ENCODE data around the gene KIF5C. TPM values are rescaled to one million over a fixed set of nuclear protein-coding genes. Genes with fewer than 3 reads are reported as not detected.

KIF5C gene
- total RNA-seq, 1 experiment from 2014 or later: 1.5 TPM

- CTCF ChIA-PET: no interaction called here
- TF ChIP-seq, protein P1, sequence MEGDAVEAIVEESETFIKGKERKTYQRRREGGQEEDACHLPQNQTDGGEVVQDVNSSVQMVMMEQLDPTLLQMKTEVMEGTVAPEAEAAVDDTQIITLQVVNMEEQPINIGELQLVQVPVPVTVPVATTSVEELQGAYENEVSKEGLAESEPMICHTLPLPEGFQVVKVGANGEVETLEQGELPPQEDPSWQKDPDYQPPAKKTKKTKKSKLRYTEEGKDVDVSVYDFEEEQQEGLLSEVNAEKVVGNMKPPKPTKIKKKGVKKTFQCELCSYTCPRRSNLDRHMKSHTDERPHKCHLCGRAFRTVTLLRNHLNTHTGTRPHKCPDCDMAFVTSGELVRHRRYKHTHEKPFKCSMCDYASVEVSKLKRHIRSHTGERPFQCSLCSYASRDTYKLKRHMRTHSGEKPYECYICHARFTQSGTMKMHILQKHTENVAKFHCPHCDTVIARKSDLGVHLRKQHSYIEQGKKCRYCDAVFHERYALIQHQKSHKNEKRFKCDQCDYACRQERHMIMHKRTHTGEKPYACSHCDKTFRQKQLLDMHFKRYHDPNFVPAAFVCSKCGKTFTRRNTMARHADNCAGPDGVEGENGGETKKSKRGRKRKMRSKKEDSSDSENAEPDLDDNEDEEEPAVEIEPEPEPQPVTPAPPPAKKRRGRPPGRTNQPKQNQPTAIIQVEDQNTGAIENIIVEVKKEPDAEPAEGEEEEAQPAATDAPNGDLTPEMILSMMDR (IDR thresholded peaks at IDR 0.05; ENCODE audit: insufficient read depth in 1 of 2, low read depth in 1 of 2, low read length in 1 of 2, severe bottlenecking in 1 of 2, unreplicated experiment in 1 of 2): no peak
- no TSS peak for BruUV-seq (replicated peaks)
- peaks cover 24% of the 10 kb centered on the region for H3K27me3 Mint-ChIP-seq (ENCODE audit: insufficient read depth, unreplicated experiment)
- H3K4me3 ChIP-seq (ENCODE audit: low read depth, low read length): no peak overlapping the region
- POLR2A ChIA-PET: no interaction called here
- DNase-seq: no peak
- peaks cover 1% of the 10 kb centered on the region; the same call in 1 of the 2 replicates for H3K27me3 ChIP-seq (replicated peaks; ENCODE audit: control insufficient read depth, insufficient read depth, low read length)
- H3K4me1 ChIP-seq: no peaks in the 10 kb centered on the region
- H3K9me3 Mint-ChIP-seq (ENCODE audit: unreplicated experiment): peaks cover 14% of the 10 kb centered on the region
- no peaks in the 10 kb centered on the region for H3K36me3 Mint-ChIP-seq (ENCODE audit: insufficient read depth, unreplicated experiment)
- no peak overlapping the region for H3K4me3 Mint-ChIP-seq (ENCODE audit: unreplicated experiment)
- H3K27ac Mint-ChIP-seq (ENCODE audit: unreplicated experiment): no peak overlapping the region
- no peaks in the 10 kb centered on the region for H3K36me3 ChIP-seq (ENCODE audit: control insufficient read depth, insufficient read depth, low read length)
- intact Hi-C loops (cut with micrococcal nuclease; ENCODE audit: unreplicated experiment): no loop called here
- no peaks in the 10 kb centered on the region; the same call in 1 of the 2 replicates for H3K9me3 ChIP-seq
- H3K4me1 Mint-ChIP-seq (ENCODE audit: low read depth, unreplicated experiment): no peaks in the 10 kb centered on the region
These were observed 7.8 kb upstream of the KIF5C start for GRCh38 chr2:148867079-148867769.

DNA sequence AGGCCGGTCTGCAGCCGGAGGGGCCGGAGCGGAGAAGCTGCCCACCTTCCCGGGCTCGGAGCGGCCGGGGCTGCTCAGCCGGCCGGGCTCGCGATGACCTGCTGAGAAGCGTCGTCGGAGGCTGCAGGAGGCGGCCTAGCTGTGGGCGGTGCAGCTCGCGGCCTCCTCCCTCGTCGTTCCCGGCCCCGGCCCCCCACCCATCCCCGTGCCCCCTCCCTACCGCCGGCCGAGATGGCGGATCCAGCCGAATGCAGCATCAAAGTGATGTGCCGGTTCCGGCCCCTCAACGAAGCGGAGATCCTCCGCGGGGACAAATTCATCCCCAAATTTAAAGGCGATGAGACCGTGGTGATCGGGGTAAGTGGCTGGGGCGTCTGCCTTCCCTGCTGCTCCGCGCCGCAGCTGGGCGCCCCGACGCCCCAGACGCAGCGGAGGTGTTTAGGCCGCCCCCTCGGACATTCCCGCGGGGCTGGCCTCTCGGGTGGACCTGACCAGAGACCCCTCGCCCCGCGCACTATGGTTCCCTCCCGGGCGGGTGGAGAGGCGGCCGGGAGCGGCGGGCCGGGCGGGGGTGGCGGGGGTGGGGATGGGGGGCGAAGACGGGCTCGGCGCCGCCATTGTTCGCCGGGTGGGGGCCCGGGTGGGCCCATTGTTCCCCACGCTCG, 492 bp downstream of the KIF5C start:
- H3K36me3 Mint-ChIP-seq (ENCODE audit: insufficient read depth, unreplicated experiment): no peaks in the 10 kb centered on the region
- peak overlapping the region; percentile 74 for H3K4me3 Mint-ChIP-seq (ENCODE audit: unreplicated experiment)
- Histone ChIP-seq H3K36me3 (ENCODE audit: control insufficient read depth, insufficient read depth, low read length) (no peaks in the 10 kb centered on the region), H3K4me1 (0 out of 2 replicates have a peak, but pooled peaks cover 6% of the 10 kb centered on the region), H3K4me3 (ENCODE audit: low read depth, low read length) (peak overlapping the region; percentile 33), H3K27me3 (replicated peaks; ENCODE audit: control insufficient read depth, insufficient read depth, low read length) (peaks cover 4% of the 10 kb centered on the region), H3K9me3 (0 out of 2 replicates have a peak, but pooled peaks cover 14% of the 10 kb centered on the region)
- ChIA-PET CTCF (no interaction called here), POLR2A (no interaction called here)
- TF ChIP-seq, protein P1 (IDR thresholded peaks at IDR 0.05; ENCODE audit: insufficient read depth in 1 of 2, low read depth in 1 of 2, low read length in 1 of 2, severe bottlenecking in 1 of 2, unreplicated experiment in 1 of 2): no peak
- intact Hi-C loops (cut with micrococcal nuclease; ENCODE audit: unreplicated experiment): loop anchor here (1.0 to 2.0 kb wide), 2 partner anchors 128 to 231 kb away; partner anchors contain the start of gene EPC2
- no peaks in the 10 kb centered on the region for H3K9me3 Mint-ChIP-seq (ENCODE audit: unreplicated experiment)
- DNase-seq: no peak
- peaks cover 15% of the 10 kb centered on the region for H3K27me3 Mint-ChIP-seq (ENCODE audit: insufficient read depth, unreplicated experiment)
- BruUV-seq (replicated peaks): no TSS peak
- H3K4me1 Mint-ChIP-seq (ENCODE audit: low read depth, unreplicated experiment): no peaks in the 10 kb centered on the region
- no peak overlapping the region for H3K27ac Mint-ChIP-seq (ENCODE audit: unreplicated experiment)

DNA sequence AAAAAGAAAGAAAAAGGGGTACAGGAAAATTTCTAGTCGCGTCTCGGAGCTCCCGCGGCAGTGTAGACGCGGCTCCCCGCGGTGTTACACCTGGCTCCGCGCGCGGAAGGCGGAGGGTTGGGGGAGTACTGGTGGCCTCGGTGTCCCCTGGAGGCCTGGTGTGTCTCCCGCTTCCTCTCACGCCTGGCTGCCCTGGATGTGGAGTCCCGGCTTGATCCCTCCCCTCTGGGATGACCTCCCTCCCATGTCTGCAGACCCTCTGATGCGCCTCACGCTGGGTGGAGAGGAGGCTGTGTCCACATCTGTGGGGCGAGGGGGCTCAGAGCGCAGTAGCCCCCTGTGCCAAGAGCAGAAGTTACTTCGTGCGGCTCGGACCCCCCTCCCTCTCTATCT, 1.2 kb downstream of the KIF5C start:
- CTCF ChIA-PET: interaction anchor here (0.9 kb wide), 1 partner anchor 115 kb away, joined by 7 read pairs; no protein-coding TSS in a partner anchor
- peaks cover 15% of the 10 kb centered on the region for H3K27me3 Mint-ChIP-seq (ENCODE audit: insufficient read depth, unreplicated experiment)
- H3K9me3 Mint-ChIP-seq (ENCODE audit: unreplicated experiment): no peaks in the 10 kb centered on the region
- H3K4me1 ChIP-seq: 0 out of 2 replicates have a peak, but pooled peaks cover 6% of the 10 kb centered on the region
- BruUV-seq (replicated peaks): no TSS peak
- TF ChIP-seq, protein P1 (IDR thresholded peaks at IDR 0.05; ENCODE audit: insufficient read depth in 1 of 2, low read depth in 1 of 2, low read length in 1 of 2, severe bottlenecking in 1 of 2, unreplicated experiment in 1 of 2): no peak
- peaks cover 4% of the 10 kb centered on the region for H3K27me3 ChIP-seq (replicated peaks; ENCODE audit: control insufficient read depth, insufficient read depth, low read length)
- no peak overlapping the region for H3K27ac Mint-ChIP-seq (ENCODE audit: unreplicated experiment)
- H3K36me3 Mint-ChIP-seq (ENCODE audit: insufficient read depth, unreplicated experiment): no peaks in the 10 kb centered on the region
- intact Hi-C loops (cut with micrococcal nuclease; ENCODE audit: unreplicated experiment): no loop called here
- H3K36me3 ChIP-seq (ENCODE audit: control insufficient read depth, insufficient read depth, low read length): no peaks in the 10 kb centered on the region
- no peaks in the 10 kb centered on the region for H3K4me1 Mint-ChIP-seq (ENCODE audit: low read depth, unreplicated experiment)
- H3K4me3 Mint-ChIP-seq (ENCODE audit: unreplicated experiment): peak overlapping the region; percentile 74
- POLR2A ChIA-PET: no interaction called here
- 0 out of 2 replicates have a peak, but pooled peaks cover 15% of the 10 kb centered on the region for H3K9me3 ChIP-seq
- DNase-seq: peak in 1 of 2 experiments; percentile 13
- peak overlapping the region; percentile 33 for H3K4me3 ChIP-seq (ENCODE audit: low read depth, low read length)

Measured in Caco-2 (cell line).